HG03135 (cell line): ENCODE measurements around the gene P2RX2.

Experiments
- ATAC-seq: cut with Tn5 transposase; IDR thresholded peaks from one replicate; pipeline ENCODE4 v1.9.1; 2021; ENCODE audit warnings: mild to moderate bottlenecking, moderate library complexity; ENCODE audit not compliant: unreplicated experiment

Gene P2RX2

GRCh38 chr12:132619386-132620112, 973 bp downstream of the P2RX2 start:
- ATAC-seq = no peak

- ATAC-seq = no peak
These were observed 1.7 kb downstream of the P2RX2 start for GRCh38 chr12:132620113-132620898.

- no peak for ATAC-seq
These were observed 2.5 kb downstream of the P2RX2 start for GRCh38 chr12:132620899-132621656.

GRCh38 chr12:132621657-132622435, 3.3 kb downstream of the P2RX2 start:
- ATAC-seq = no peak

GRCh38 chr12:132622437-132623071, 4.0 kb downstream of the P2RX2 start:
- ATAC-seq = no peak

GRCh38 chr12:132623072-132623869, 4.7 kb downstream of the P2RX2 start:
- no peak for ATAC-seq

GRCh38 chr12:132624186-132624855, 5.7 kb downstream of the P2RX2 start:
- no peak for ATAC-seq

GRCh38 chr12:132624910-132625630, 6.5 kb downstream of the P2RX2 start:
- ATAC-seq = no peak

GRCh38 chr12:132625731-132626430, 7.3 kb downstream of the P2RX2 start:
- no peak for ATAC-seq

- no peak for ATAC-seq
These were observed 10.8 kb downstream of the P2RX2 start for GRCh38 chr12:132629330-132629729.

GRCh38 chr12:132630672-132631071, 12.1 kb downstream of the P2RX2 start:
- no peak for ATAC-seq

- no peak for ATAC-seq
These were observed 13.1 kb downstream of the P2RX2 start for GRCh38 chr12:132631666-132632065.

- no peak for ATAC-seq
These were observed 14.1 kb downstream of the P2RX2 start for GRCh38 chr12:132632521-132633228.

- no peak for ATAC-seq
These were observed 14.8 kb downstream of the P2RX2 start for GRCh38 chr12:132633398-132633797.

- no peak for ATAC-seq
These were observed 15.3 kb downstream of the P2RX2 start for GRCh38 chr12:132633901-132634300.

GRCh38 chr12:132634411-132634990, 15.9 kb downstream of the P2RX2 start:
- no peak for ATAC-seq
